GM12874 (cell line): ENCODE data around the gene HSFY1.
"Not testable (repeated sequence)": the region's sequence is repeated elsewhere in the genome, so short reads cannot be mapped to it uniquely, and the experiment has no call there.

Source experiments
- CTCF ChIP-seq: IDR thresholded peaks from 2 replicates; pipeline ENCODE4 v1.5.1; 2011; ENCODE audit warnings: low read depth, mild to moderate bottlenecking, control low read depth, low read length, moderate library complexity; ENCODE audit not compliant: insufficient read depth

The HSFY1 gene

GRCh38 chrY:18546420-18546819 lies at the start of gene HSFY1:
TSS of gene HSFY1 (plus strand) at chrY:18546720. CDS start at chrY:18546788, 68 bp downstream.
- not testable (repeated sequence) for TF ChIP-seq CTCF
